Stimulated activated CD8-positive, alpha-beta memory T cell treated with anti-CD3 and anti-CD28 coated beads, Interleukin-2, amount 100 ng/mL, for 1 hour (primary cell): ENCODE results near the gene TNFRSF6B.

Experiments
- DNase-seq, 2 donors: peaks; one replicate each; pipeline ENCODE4 v3.0.0-alpha.2; 2020; ENCODE audit warnings: low read depth in 2 of 2

The TNFRSF6B gene

DNA sequence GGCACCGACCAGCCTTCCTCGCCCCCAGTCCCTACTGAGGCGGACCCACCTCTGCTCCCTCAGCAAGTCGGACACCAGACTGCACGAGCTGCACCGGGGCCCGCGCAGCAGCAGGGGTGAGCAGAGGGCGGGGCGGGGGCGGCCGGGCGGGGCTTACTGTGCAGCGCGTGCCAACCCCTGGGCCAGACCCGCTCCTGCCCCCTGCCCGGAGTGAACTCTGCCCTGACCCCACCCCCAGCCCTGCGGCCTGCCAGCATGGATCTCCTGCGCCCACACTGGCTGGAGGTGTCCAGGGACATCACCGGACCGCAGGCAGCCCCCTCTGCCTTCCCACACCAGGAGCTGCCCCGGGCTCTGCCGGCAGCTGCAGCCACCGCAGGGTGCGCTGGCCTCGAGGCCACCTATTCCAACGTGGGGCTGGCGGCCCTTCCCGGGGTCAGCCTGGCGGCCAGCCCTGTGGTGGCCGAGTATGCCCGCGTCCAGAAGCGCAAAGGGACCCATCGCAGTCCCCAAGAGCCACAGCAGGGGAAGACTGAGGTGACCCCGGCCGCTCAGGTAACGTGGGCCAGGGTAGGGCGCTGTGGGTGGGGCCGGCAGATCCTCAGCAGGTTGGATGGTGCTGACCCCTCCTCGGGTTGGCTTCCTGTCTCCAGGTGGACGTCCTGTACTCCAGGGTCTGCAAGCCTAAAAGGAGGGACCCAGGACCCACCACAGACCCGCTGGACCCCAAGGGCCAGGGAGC is 41.7 kb downstream of the TNFRSF6B start:
- DNase-seq = no peak

DNA sequence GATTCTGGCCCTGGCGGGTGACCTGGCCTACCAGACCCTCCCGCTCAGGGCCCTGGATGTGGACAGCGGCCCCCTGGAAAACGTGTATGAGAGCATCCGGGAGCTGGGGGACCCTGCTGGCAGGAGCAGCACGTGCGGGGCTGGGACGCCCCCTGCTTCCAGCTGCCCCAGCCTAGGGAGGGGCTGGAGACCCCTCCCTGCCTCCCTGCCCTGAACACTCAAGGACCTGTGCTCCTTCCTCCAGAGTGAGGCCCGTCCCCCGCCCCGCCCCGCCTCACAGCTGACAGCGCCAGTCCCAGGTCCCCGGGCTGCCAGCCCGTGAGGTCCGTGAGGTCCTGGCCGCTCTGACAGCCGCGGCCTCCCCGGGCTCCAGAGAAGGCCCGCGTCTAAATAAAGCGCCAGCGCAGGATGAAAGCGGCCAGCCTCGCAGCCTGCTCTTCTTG is 42.3 kb downstream of the TNFRSF6B start:
- no peak for DNase-seq

DNA sequence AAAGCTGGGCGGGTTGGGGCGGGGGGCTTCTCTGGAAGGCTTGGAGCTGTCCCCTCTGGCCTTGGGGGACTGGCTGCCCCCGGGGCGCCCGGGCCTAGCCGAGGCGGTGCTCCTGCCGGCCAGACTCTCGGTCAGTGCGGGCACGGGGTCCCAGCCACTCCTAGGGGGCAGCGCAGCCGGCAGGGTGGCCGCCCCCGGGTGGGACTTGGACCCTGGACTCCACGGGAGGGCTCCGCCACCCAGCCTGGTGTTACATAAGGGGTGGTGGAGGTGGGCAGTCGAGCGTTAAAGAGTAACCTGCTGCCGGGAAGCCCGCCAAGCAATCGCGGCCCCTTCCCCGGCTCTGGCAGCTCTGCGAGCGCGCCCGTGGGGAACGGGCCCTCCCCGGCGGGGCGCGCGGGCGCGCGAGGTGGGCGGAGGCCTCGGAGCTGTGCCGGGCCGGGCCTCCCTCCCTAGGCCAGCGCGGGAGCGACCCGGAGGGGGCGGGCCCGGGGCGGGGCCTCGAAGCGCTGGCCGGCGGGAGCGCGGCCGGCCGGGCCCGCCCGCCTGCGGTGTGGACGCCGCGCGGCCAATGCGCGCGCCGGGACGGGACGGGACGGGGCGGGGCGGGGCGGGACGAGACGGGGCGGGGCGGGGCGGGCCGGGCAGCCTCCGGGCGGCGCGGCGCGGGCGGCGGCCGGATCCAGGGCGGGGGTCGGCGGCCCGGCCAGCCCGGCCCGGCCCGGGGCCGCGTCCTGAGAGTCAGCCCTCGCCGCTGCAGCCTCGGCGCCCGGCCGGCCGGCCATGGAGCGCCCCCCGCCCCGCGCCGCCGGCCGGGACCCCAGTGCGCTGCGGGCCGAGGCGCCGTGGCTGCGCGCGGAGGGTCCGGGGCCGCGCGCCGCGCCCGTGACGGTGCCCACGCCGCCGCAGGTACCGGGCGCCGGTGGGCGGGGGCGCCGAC is 42.9 kb downstream of the TNFRSF6B start, which contains the start of gene SLC2A4RG:
SLC2A4RG (plus strand) TSS at position 647 of the 940 bp plus-strand sequence; CDS start at position 784, 137 bp downstream.
- peak in 1 of 2 donors; percentile 53 for DNase-seq

DNA sequence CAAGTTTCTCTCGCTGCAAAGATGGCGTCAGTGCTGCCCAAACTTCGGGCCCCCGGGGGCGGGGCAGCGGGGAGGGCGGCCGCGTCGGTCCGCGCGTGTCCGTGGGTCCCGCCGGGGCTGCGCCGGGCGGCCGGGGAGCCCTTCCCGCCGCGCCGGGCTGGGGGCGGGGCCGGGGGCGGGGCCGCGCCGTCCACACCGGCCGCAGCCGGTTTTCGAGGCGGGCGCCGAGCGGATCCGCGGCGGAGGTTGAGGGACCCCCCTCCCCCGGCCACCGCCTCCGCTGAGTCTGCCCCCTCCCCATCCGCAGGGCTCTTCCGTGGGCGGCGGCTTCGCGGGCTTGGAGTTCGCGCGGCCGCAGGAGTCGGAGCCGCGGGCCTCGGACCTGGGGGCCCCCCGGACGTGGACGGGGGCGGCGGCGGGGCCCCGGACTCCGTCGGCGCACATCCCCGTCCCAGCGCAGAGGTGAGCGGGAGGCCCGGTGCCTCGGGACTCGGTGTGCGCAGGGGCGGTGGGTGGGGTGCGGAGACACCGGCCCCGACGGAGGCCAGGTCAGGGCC is 43.7 kb downstream of the TNFRSF6B start:
- DNase-seq = no peak

DNA sequence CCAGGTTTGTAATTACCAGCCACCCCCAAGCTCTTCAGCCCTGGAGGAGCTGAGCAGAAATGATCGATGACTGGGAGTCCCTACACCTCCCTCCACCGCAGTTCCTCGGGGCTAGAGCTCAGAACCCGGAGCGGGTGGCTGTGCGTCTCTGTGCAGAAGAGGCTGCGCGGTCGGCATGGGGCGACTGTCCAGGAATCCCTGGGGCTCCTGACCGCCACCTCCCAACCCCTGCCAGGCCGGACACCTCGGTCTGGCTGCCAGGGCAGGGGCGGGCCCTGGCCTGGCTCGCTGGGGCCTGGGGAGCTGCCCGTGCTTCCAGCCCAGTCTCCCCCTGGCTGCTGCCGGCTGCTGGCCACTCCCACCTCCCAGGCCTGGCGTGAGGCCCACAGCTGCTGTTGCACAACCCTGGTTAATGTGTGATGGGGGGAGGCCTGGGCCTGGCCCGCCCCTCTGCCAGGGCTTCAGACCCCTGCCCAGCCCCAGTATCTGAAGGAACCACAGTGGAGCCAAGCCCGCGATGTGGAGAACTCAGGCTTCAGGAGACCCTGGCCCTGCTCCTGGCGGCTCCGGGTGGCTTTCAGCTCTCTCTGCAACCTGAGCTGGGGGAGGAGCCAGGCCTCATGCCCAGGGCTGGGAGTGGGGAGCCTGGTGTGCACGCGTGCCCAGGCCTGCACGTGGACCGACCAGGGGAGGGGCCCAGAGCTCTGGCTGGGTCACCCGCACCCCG is 44.3 kb downstream of the TNFRSF6B start:
- DNase-seq = no peak

DNA sequence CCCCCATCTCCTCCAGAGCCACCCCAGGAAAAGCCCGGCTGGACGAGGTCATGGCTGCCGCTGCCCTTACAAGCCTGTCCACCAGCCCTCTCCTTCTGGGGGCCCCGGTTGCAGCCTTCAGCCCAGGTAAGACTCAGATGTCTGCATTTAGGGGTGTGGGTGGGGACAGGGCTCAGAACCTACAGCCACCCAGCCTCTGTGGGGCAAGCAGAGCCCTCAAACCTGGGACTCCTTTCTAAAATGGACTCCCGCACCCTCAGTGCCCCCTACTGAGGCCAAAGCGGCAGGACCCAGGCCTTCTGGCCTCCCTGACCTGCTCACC is 44.9 kb downstream of the TNFRSF6B start:
- no peak for DNase-seq

DNA sequence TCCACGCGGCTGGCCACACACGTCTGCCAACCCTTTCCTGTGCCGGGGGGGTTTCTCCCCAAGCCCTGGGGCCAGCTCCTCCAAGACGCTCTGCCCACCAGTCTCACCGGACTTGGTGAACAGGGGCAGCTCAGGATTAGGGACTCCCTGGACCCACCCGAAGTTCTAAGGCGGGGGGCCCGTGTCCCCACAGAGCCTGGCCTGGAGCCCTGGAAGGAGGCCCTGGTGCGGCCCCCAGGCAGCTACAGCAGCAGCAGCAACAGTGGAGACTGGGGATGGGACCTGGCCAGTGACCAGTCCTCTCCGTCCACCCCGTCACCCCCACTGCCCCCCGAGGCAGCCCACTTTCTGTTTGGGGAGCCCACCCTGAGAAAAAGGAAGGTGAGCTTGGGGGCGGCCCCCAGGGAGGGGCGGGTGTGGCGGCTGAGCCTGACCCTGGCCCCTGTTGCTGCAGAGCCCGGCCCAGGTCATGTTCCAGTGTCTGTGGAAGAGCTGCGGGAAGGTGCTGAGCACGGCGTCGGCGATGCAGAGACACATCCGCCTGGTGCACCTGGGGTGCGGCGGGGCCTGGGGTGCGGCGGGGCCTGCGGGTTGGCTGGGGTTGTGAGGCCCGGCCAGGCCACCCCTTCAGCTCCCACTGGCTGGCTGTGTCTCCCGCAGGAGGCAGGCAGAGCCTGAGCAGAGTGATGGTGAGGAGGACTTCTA is 45.4 kb downstream of the TNFRSF6B start:
- DNase-seq = no peak

DNA sequence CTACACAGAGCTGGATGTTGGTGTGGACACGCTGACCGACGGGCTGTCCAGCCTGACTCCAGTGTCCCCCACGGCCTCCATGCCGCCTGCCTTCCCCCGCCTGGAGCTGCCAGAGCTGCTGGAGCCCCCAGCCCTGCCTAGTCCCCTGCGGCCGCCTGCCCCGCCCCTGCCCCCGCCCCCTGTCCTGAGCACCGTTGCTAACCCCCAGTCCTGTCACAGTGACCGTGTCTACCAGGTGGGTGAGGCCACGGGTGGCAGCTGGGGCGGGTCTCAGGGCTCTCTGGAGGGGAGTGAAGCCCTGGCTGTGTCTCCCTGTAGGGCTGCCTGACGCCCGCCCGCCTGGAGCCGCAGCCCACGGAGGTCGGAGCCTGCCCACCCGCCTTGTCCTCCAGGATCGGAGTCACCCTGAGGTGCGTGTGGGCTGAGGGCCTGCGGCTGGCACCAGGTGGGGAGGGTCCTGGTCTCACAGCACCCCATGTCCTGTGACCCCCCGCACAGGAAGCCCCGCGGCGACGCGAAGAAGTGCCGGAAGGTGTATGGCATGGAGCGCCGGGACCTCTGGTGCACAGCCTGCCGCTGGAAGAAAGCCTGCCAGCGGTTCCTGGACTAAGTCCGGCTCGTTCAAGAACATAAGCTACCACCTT is 46.1 kb downstream of the TNFRSF6B start:
- no peak for DNase-seq

DNA sequence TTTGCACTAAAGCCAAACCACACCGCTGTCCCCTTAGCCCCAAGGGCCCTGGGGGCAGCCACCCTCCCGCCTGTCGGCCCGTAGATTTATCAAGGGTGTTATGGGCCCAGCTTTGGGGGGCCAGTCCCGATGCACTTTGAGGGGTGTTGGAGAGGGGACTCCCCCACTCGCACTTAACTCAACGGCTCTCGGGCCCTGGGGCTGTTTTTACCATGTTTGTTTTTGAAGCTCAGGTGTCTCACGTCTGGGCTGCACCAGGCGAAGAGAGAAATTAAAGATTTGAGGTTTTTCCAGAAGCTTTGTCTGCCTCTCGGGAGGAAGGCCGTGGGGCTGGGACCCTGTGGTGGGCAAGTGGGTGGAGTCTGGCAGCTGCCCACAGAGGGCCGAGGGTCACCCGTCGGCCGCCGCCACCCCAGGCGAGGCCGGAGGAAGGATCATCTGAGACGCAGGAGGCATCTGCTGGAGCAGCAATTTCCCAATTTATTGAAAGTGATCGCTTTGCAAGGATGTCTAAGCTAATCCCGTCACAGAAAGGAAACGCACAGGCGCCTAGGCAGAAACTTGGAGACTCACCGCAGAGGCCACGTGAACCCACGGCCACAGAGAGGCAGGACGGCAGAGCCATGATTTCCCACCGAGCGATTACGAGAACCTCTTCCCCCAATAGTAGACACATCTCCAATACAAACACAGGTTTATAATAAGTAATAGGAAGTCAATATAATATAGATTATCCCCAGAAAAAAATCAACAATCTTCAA is 46.9 kb downstream of the TNFRSF6B start:
- DNase-seq = no peak

DNA sequence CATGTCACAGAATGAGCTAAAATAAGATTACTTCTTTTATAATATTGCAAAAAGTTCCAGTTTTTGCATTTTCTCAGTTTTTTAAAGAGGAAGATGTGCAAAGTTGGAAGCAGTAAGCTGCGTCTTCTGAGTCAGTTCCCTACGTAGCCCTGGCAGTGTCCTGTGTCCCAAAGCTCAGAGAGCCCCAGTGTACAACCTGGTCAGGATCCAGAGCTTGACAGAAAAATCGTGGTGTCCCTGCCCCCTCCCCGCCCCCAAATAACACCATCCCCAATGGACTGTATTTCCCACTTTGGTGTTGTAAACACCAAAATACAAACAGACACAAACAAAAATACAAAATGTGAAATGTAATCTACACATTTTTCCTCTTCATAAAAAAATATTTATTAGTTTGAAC is 47.7 kb downstream of the TNFRSF6B start:
- DNase-seq = no peak

DNA sequence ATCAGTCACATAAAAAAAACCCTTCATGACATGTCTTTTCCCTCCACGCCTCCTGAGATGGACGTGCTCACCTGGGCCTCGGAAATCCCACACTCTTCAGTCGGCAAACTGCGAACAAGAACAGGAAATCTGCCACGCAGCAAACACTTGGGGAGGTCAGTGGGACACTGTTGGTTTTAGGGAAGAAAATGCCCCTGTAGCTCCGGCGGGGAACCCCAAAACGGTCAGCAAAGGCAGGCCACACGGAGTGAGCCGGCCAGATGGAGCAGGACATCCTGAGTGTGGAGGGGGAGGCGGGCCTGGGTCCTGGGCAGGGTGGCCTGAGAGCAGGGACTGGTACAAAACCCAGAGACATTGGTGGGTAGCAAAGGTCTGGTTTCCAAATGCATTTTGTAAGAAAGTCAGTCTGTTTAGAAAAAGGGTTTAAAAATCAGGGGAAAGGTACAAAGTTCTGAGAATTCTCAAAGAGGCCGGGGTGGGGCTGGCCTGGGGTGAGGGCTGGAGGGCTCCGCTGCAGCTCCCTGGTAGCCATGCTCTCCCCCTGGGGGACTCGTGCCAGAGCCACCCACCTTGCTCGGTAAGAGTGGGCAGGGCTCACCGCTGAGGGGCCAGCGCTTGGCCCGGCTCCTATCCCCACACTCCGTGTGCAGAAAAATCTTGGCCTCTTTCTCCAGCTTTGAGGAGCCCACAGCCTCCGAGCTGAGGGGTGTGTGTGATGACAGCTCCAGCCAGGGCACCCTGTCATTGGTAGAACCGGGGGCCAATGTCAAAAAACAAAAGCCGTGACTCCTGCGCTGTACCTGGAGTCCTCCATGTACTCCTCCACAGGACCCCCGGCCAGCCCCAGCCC is 48.3 kb downstream of the TNFRSF6B start:
- DNase-seq = no peak

DNA sequence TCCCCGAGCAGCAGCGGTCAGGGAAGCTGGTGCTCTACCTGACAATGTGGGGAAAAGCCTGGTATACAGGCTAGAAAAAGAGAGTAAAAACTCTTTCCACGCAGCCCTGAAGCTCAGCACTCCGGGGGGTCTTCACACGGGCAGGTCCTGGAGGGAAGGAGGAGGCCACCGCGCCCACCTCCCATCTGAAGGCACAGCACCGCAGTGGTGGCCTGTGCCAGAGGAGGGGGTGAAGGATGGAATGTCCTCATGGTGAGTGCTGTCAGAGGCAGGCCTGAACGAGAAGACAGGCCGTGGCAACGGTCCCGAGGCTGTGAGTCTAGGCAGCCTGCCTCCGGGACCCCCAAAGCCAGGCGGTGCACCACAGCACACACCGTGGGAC is 49.0 kb downstream of the TNFRSF6B start:
- no peak for DNase-seq

DNA sequence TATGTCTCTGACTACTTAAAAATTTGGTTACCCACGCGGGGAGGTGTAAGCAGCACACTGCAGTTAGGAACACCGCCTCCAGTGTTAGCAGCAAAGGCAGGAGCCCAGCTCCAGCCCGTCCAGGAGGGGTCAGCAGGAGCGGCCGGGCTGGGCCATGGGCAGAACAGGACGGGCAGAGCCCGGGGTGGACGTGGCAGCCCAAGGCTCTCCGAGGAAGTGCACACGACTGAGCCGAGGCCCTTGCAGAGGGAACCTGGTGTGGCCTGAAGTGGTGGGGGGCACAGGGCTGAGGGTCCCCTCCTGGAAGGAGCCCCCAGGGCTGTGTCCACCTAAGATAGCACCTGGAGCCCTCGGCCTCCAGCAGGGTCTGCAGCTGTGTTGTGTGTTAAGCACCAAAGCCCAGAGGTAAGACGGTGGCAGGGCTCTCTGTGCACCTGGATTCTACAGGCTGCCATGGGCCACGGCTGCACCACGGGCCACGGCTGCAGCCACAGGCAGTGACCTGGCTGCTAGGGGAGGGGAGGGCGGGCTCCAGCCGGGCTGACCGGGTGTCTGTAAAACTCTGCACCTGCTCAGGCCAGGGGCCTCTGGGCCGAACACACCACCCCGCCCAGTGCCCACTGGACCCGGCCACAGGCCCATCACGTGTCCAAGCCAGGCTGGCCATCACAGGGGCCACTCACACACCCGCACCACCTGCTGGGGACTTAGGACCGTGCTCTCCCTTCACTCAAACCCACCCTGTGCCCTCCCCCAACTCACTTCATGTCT is 49.7 kb downstream of the TNFRSF6B start:
- no peak for DNase-seq

DNA sequence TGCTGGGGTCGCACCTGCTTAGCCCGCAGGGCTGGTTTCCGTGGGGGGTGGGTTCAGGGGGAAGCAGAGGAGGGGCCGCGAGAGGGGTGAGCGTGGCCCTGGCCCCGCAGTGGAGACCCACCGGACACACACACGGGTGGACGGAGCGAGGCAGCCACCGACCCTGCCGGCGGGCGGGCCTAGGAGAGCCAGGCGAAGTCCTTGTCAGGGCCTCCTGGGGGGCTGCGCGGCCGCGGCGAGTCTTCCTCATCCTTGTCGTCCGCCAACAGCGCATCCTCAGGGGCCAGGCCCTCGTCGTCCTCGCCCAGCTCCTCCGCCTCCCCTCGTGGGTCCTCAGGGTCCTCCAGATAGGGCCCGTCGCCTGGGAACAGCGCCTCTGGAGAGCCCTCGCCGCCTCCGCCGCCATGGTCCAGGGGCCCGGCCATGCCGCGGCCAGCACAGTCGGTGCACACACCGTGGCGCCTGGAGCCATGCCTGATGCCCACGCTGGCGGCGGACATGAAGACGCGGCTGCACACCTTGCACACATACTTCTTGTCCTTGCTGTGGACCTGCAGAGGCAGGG is 50.4 kb downstream of the TNFRSF6B start:
- no peak for DNase-seq

DNA sequence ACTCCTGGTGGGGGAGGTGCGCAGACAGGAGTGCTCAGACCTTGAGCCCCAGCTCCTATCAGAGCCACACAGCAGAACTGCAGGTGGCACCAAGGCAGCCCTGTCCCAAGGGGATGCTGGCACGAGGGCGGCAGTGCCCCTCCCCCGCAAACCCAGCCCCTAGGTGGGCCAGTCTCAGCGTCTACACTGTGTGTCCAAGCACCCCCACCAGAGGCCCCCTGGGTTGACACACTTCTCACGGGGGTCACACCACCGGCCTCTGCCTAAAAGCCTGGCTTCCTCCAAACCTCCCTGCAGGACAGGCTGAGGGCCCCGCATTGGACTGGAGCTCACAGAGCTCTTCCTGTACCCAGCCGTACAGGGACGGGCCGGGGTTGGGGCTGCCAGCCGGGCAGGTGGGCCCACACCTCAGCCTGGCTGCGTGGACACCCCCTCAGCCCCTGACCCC is 51.2 kb downstream of the TNFRSF6B start:
- no peak for DNase-seq
